Erythroblast (primary cell): Measurements from ENCODE around the gene CAPSL.

Experiments used
- GATA1 ChIP-seq: IDR thresholded peaks from 2 replicates; pipeline ENCODE4 v1.6.1; 2011; ENCODE audit warnings: low read depth, mild to moderate bottlenecking, control low read depth, low read length, moderate library complexity
- POLR2A ChIP-seq: IDR thresholded peaks from 2 replicates; pipeline ENCODE4 v1.6.1; 2011; ENCODE audit warnings: mild to moderate bottlenecking, low read length

- TF ChIP-seq POLR2A (no peak), GATA1 (no peak)
Observed at GRCh38 chr5:35974570-35974969, 36.1 kb upstream of the CAPSL start.
